HG03521 (cell line): ENCODE data around the gene ARF6.

Experiments used
- ATAC-seq: cut with Tn5 transposase; IDR thresholded peaks from one replicate; pipeline ENCODE4 v1.9.1; 2021; ENCODE audit warnings: mild to moderate bottlenecking, moderate library complexity; ENCODE audit not compliant: unreplicated experiment

ARF6 gene

GRCh38 chr14:49939884-49940510 is 47.1 kb downstream of the ARF6 start:
- no peak for ATAC-seq

DNA sequence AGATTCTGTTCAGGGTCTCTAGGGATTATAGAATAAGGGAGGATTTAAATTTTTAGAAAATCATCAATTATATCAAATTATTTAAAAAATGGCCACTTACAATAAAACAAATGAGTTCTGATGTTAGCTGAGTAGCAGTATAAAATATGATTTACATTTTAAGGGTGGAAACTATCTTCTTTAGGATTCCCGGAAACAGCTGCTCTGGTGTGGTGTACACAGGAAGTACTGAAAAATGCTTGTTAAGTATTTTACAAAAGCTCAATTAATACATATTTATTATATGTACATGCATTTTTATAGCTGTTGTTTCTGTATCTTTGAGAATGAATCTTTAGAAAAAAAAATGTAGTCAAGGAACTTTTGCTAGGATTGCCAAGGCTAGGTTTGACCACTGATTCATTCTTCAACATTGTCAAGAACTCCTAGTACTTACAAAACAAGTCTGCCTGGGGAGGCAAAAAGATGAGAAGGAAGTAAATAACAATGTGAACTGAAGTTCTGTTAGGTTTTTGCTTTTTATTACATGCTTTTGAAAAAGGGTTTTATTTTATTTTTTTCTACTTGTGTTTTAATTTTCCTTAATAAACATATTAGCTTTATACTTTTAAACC is 48.0 kb downstream of the ARF6 start:
- ATAC-seq: no peak

- no peak for ATAC-seq
These were observed 49.2 kb downstream of the ARF6 start for GRCh38 chr14:49942090-49942489.

DNA sequence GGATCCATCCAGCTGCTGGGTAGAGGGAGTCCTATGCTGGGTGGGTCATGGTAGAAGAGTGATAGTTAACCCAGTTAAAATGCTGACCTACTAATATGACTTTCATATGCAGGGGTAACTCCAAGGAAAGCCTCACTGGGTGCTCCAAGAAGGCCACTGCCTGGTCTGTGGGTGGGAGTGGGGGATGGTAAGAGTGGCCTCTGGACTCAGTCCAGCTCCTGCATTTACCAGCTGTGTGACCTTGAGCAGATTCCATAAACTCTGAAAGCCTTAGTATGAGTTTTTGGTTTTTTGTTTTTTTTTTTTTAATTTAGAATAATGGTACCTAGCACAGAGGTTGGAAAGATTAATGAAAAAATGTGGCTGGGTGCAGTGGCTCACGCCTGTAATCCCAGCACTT is 51.6 kb downstream of the ARF6 start:
- no peak for ATAC-seq

DNA sequence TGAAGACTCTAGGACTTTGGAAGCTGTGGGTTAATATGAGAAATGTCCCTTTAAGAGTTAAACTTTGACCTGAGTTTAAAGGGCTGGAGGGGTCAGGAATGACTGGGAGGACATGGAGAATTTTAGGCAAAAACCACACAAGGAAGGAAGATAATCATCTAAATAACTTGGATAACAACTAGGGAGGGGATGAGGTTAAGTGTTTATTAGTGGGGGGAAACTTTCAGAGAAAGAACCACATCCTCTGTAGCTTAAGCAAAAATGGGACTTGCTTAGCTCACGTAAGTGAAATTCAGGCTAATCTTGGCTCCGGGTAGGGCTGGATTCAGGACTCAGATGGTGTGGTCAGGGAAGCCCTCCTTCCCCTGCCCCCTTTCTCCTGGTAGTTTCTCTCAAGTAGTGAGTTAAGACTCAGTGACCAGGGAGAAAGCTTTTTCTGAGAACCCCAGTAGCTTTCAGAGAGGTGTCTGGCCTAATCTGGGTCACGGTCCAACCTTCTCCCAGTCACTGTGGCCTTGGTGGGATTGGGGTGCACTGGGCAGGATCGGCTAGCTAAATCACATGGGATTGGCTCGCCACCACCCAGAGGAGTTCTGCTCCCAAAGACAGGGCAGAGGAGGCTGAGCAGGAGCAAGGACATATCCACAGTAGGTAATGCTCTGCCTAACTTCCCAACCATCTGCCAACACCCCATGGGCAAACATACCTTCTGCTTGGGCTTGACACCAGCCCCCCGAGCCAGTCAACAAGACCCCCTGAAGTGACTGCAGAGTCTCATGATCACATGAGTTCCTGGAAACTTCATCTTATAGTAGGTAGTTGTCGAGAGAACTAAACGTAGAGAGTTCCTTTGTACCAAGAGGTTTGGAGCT is 52.8 kb downstream of the ARF6 start:
- ATAC-seq: no peak
